Astrocyte (in vitro differentiated cells and primary cell): Measurements from ENCODE around the gene ZNF526. TPM values are rescaled to one million over a fixed set of nuclear protein-coding genes. Genes with fewer than 3 reads are reported as not detected.

Experiments
- DNase-seq: peaks from one replicate; pipeline ENCODE4 v3.0.0-alpha.2; 2010; ENCODE audit warnings: low read depth
- FAIRE-seq: peaks from 2 replicates; lab custom pipeline; 2011; peaks lifted over from hg19 to GRCh38; lab: Jason Lieb, UNC
- H2AFZ ChIP-seq: 2 replicates; pipeline ENCODE4 v1.6.0; 2012; ENCODE audit warnings: low read depth, low read length, inconsistent platforms
- H3K27ac ChIP-seq: 2 replicates; pipeline ENCODE4 v1.5.1; 2011; ENCODE audit warnings: low read depth, low read length, inconsistent platforms
- H3K27me3 ChIP-seq: 2 replicates; pipeline ENCODE4 v1.6.0; 2011; ENCODE audit warnings: low read length, inconsistent platforms; ENCODE audit not compliant: insufficient read depth
- H3K36me3 ChIP-seq: 2 replicates; pipeline ENCODE4 v1.5.1; 2011; ENCODE audit warnings: low read length, inconsistent platforms; ENCODE audit not compliant: insufficient read depth
- H3K4me1 ChIP-seq: 2 replicates; pipeline ENCODE4 v1.5.1; 2011; ENCODE audit warnings: low read length, inconsistent platforms; ENCODE audit not compliant: insufficient read depth
- H3K4me2 ChIP-seq: 2 replicates; pipeline ENCODE4 v1.6.0; 2012; ENCODE audit warnings: low read length, inconsistent platforms
- H3K4me3 ChIP-seq: 2 replicates; pipeline ENCODE4 v1.5.1; 2011; ENCODE audit warnings: low read depth, mild to moderate bottlenecking, low read length, inconsistent platforms; ENCODE audit not compliant: insufficient read depth
- H3K79me2 ChIP-seq: 2 replicates; pipeline ENCODE4 v1.6.0; 2012; ENCODE audit warnings: mild to moderate bottlenecking, low read length, inconsistent platforms; ENCODE audit not compliant: insufficient read depth
- H3K9ac ChIP-seq: 2 replicates; pipeline ENCODE4 v1.6.0; 2012; ENCODE audit warnings: mild to moderate bottlenecking, low read length, inconsistent platforms
- H3K9me3 ChIP-seq: 2 replicates; pipeline ENCODE4 v1.5.1; 2012; ENCODE audit warnings: low read depth, mild to moderate bottlenecking, low read length, inconsistent platforms; ENCODE audit not compliant: insufficient read depth
- H4K20me1 ChIP-seq: 2 replicates; pipeline ENCODE4 v1.6.0; 2012; ENCODE audit warnings: low read length, inconsistent platforms; ENCODE audit not compliant: insufficient read depth
- H3K27ac Mint-ChIP-seq: one replicate; pipeline ENCODE4 v1.8.0; 2021; ENCODE audit warnings: mild to moderate bottlenecking, mixed read lengths; ENCODE audit not compliant: unreplicated experiment
- H3K27me3 Mint-ChIP-seq: one replicate; pipeline ENCODE4 v1.8.0; 2021; ENCODE audit warnings: low read depth, mixed read lengths; ENCODE audit not compliant: unreplicated experiment
- H3K36me3 Mint-ChIP-seq: one replicate; pipeline ENCODE4 v1.8.0; 2021; ENCODE audit warnings: low read depth, mixed read lengths; ENCODE audit not compliant: unreplicated experiment
- H3K4me1 Mint-ChIP-seq: one replicate; pipeline ENCODE4 v1.8.0; 2021; ENCODE audit warnings: low read depth, mixed read lengths; ENCODE audit not compliant: unreplicated experiment
- H3K4me3 Mint-ChIP-seq: one replicate; pipeline ENCODE4 v1.8.0; 2021; ENCODE audit warnings: mild to moderate bottlenecking, moderate library complexity, mixed read lengths; ENCODE audit not compliant: unreplicated experiment
- H3K9me3 Mint-ChIP-seq: one replicate; pipeline ENCODE4 v1.8.0; 2021; ENCODE audit warnings: mild to moderate bottlenecking, mixed read lengths; ENCODE audit not compliant: unreplicated experiment
- CTCF ChIP-seq: IDR thresholded peaks from 2 replicates; pipeline ENCODE4 v1.5.1; 2011; ENCODE audit warnings: low read depth, mild to moderate bottlenecking, inconsistent platforms, low read length, moderate library complexity; ENCODE audit not compliant: insufficient read depth
- EZH2 ChIP-seq: IDR thresholded peaks from 2 replicates; pipeline ENCODE4 v1.6.1; 2012; ENCODE audit warnings: mild to moderate bottlenecking, low read length, inconsistent platforms; ENCODE audit not compliant: insufficient read depth
- total RNA-seq: library from RNA; stranded (reverse); gene quantifications from 2 replicates; pipeline ENCODE4 v1.2.1, GENCODE V29; 2021

ZNF526 gene
- total RNA-seq, 1 donor from 2014 or later, result 20.2 TPM

- Histone ChIP-seq H3K9me3 (no peaks in the 10 kb centered on the region), H3K4me3 (peak overlapping the region; percentile 21), H4K20me1 (peaks cover 63% of the 10 kb centered on the region), H3K9ac (peak overlapping the region; percentile 66), H2AFZ (no peak overlapping the region), H3K27me3 (no peaks in the 10 kb centered on the region), H3K4me1 (peaks cover 35% of the 10 kb centered on the region), H3K36me3 (peaks cover 13% of the 10 kb centered on the region), H3K4me2 (peak overlapping the region; percentile 81), H3K27ac (peak overlapping the region; percentile 66), H3K79me2 (peaks cover 67% of the 10 kb centered on the region)
- TF ChIP-seq EZH2 (no peak), CTCF (no peak)
- H3K4me1 Mint-ChIP-seq, result peaks cover 30% of the 10 kb centered on the region
- peaks cover 6% of the 10 kb centered on the region for H3K36me3 Mint-ChIP-seq
- no peak for DNase-seq
- peaks cover 3% of the 10 kb centered on the region for H3K9me3 Mint-ChIP-seq
- no peaks in the 10 kb centered on the region for H3K27me3 Mint-ChIP-seq
- peak overlapping the region; percentile 77 for H3K27ac Mint-ChIP-seq
- no peak for FAIRE-seq
- H3K4me3 Mint-ChIP-seq, result peak overlapping the region; percentile 66
Observed at GRCh38 chr19:42250183-42250665, 30.1 kb downstream of the ZNF526 start.

GRCh38 chr19:42250666-42251531 is 30.8 kb downstream of the ZNF526 start:
- FAIRE-seq, result no peak
- Mint-ChIP-seq H3K4me1 (peaks cover 26% of the 10 kb centered on the region), H3K27ac (peak overlapping the region; percentile 77), H3K36me3 (peaks cover 6% of the 10 kb centered on the region), H3K9me3 (peaks cover 3% of the 10 kb centered on the region), H3K27me3 (no peaks in the 10 kb centered on the region), H3K4me3 (peak overlapping the region; percentile 66)
- Histone ChIP-seq H3K9me3 (no peaks in the 10 kb centered on the region), H3K4me1 (peaks cover 38% of the 10 kb centered on the region), H3K27me3 (no peaks in the 10 kb centered on the region), H4K20me1 (peaks cover 58% of the 10 kb centered on the region), H3K27ac (peak overlapping the region; percentile 68), H3K4me3 (peak overlapping the region; percentile 21), H3K4me2 (peak overlapping the region; percentile 99), H3K36me3 (peaks cover 13% of the 10 kb centered on the region), H3K79me2 (peaks cover 67% of the 10 kb centered on the region), H3K9ac (peak overlapping the region; percentile 92), H2AFZ (no peak overlapping the region)
- no peak for DNase-seq
- TF ChIP-seq EZH2 (no peak), CTCF (no peak)
